Sigmoid colon (tissue), 3 donors: Measurements from ENCODE around the gene HOXA6.

ENCODE experiments used
- POLR2A ChIP-seq, 2 donors: fragments of 450-650 bp; IDR thresholded peaks; one replicate each; pipeline ENCODE4 v1.6.1; 2016; ENCODE audit warnings: antibody characterized with exemption in 2 of 2, mild to moderate bottlenecking in 2 of 2, moderate library complexity in 2 of 2
- TF ChIP-seq, protein P1 (sequence below), 4 experiments: fragments of 450-650 bp in 3 of 4; fragments of 200-600 bp in 1 of 4; IDR thresholded peaks; one replicate each; pipeline ENCODE4 v1.5.1; 2016 to 2019; ENCODE audit warnings: antibody characterized with exemption in 4 of 4, mild to moderate bottlenecking in 3 of 4, moderate library complexity in 2 of 4

DNA sequence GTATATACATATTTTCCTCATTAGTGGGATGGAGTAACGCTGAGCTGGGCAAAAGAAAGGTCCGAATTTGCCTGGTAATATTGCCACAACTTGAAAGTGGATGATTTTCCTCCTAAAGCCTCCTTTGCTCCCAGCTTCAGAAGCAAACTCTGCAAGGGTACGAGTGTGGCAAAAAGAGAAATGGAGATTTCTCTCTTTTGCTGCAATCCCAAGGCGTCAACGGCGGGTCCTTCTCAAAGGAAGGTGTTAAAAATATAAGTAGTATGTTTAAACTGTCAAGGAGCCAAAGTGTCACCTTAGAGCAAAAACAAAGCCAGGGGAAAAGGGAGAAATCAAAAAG is 32.7 kb downstream of the HOXA6 start:
- no peak for TF ChIP-seq POLR2A (IDR thresholded peaks at IDR 0.05)
- TF ChIP-seq, protein P1, sequence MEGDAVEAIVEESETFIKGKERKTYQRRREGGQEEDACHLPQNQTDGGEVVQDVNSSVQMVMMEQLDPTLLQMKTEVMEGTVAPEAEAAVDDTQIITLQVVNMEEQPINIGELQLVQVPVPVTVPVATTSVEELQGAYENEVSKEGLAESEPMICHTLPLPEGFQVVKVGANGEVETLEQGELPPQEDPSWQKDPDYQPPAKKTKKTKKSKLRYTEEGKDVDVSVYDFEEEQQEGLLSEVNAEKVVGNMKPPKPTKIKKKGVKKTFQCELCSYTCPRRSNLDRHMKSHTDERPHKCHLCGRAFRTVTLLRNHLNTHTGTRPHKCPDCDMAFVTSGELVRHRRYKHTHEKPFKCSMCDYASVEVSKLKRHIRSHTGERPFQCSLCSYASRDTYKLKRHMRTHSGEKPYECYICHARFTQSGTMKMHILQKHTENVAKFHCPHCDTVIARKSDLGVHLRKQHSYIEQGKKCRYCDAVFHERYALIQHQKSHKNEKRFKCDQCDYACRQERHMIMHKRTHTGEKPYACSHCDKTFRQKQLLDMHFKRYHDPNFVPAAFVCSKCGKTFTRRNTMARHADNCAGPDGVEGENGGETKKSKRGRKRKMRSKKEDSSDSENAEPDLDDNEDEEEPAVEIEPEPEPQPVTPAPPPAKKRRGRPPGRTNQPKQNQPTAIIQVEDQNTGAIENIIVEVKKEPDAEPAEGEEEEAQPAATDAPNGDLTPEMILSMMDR (IDR thresholded peaks at IDR 0.05): no peak
